Measurements from ENCODE around the gene TTLL10. TPM values are rescaled to one million over a fixed set of nuclear protein-coding genes. Genes with fewer than 3 reads are reported as not detected.

Gene TTLL10
- polyA plus RNA-seq, 1 of the 3 experiments (the other 2 are of a cell fraction), result not detected

DNA sequence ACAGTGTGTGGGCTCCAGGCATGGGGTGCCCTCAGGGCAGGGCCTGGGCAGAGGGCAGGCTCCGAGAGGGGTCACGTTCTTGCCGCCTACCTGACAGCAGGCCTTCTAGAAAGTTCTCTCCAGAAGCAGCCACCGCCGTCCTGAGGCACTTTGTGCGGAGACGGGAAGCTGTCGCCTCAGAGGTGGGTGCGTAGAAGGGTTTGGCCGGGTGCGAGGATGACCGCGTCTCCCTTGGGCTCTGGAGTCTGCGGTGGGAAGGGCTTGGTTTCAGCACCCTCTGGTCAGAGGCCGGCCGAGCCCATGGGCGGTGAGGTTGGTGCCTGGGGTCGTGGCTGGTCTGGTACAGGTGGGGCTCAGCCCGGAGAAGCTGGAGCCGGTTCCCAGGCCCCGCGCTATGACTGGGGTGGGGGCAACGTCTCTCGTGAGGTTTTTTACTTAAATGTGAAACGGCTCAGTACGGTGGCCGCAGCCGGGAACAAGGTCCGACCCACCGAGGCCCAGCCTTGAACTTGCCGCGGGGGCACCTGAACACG is 10.1 kb upstream of the TTLL10 start:
- no peak for DNase-seq
- 90% methylated on average over 9 of the region's 33 CpGs for WGBS (ENCODE audit: low lambda C conversion rate)
- no peak overlapping the region for H3K27ac ChIP-seq (ENCODE audit: low read depth in 2 of 2, low read length in 1 of 2)
- no peaks in the 10 kb centered on the region for H3K4me1 ChIP-seq (ENCODE audit: control insufficient read depth in 1 of 2, insufficient read depth in 2 of 2, low read depth in 1 of 2, low read length in 1 of 2)
- no peaks in the 10 kb centered on the region for H3K79me2 ChIP-seq (ENCODE audit: insufficient read depth)
- no peaks in the 10 kb centered on the region for H3K9me3 ChIP-seq
- H3F3A ChIP-seq (replicated peaks; ENCODE audit: insufficient read depth), result no peaks in the 10 kb centered on the region
- ChIA-PET CTCF (interaction anchor here (1.0 kb wide), 1 partner anchor 42 kb away, joined by 3 read pairs; no protein-coding TSS in a partner anchor), POLR2A (no interaction called here)
- no peak overlapping the region for H3K9ac ChIP-seq
- H3K4me3 ChIP-seq (ENCODE audit: low read depth in 2 of 2, low read length in 1 of 2), result no peak overlapping the region
- no peaks in the 10 kb centered on the region for H3K36me3 ChIP-seq (replicated peaks in 1 of 2; ENCODE audit: control insufficient read depth in 1 of 2, insufficient read depth in 2 of 2, low read length in 1 of 2)
- no peak overlapping the region for H2AFZ ChIP-seq (ENCODE audit: low read depth)
- H3K4me2 ChIP-seq, result no peak overlapping the region
- H3K27me3 ChIP-seq (ENCODE audit: insufficient read depth), result no peaks in the 10 kb centered on the region
- no peaks in the 10 kb centered on the region for H3K9me2 ChIP-seq
- no peaks in the 10 kb centered on the region for H4K20me1 ChIP-seq (ENCODE audit: insufficient read depth)
- TF ChIP-seq POLR2AphosphoS5 (IDR thresholded peaks at IDR 0.05; ENCODE audit: low read depth, low read length), result no peak
- TF ChIP-seq TEAD4 (IDR thresholded peaks at IDR 0.05; ENCODE audit: borderline replicate concordance, insufficient read depth), result no peak
- TF ChIP-seq CHD2 (IDR thresholded peaks at IDR 0.05; ENCODE audit: low read length, partially characterized antibody), result no peak
- no peak for TF ChIP-seq NFIC (IDR thresholded peaks at IDR 0.05; ENCODE audit: borderline replicate concordance)
- TF ChIP-seq MXI1 (IDR thresholded peaks at IDR 0.05; ENCODE audit: low read depth, low read length), result no peak
- TF ChIP-seq USF1 (IDR thresholded peaks at IDR 0.05; ENCODE audit: borderline replicate concordance, low read depth), result no peak
- no peak for TF ChIP-seq TCF12 (IDR thresholded peaks at IDR 0.05)
- TF ChIP-seq FOSL2 (IDR thresholded peaks at IDR 0.05; ENCODE audit: borderline replicate concordance, low read depth), result no peak

GRCh38 chr1:1164361-1164700 is 9.3 kb upstream of the TTLL10 start:
- H3K4me3 ChIP-seq (ENCODE audit: low read depth in 2 of 2, low read length in 1 of 2), result no peak overlapping the region
- no peaks in the 10 kb centered on the region for H3K9me3 ChIP-seq
- no peaks in the 10 kb centered on the region for H3K4me1 ChIP-seq (ENCODE audit: control insufficient read depth in 1 of 2, insufficient read depth in 2 of 2, low read depth in 1 of 2, low read length in 1 of 2)
- no peaks in the 10 kb centered on the region for H4K20me1 ChIP-seq (ENCODE audit: insufficient read depth)
- POLR2A ChIA-PET, result no interaction called here
- no peaks in the 10 kb centered on the region for H3K79me2 ChIP-seq (ENCODE audit: insufficient read depth)
- no peaks in the 10 kb centered on the region for H3K27me3 ChIP-seq (ENCODE audit: insufficient read depth)
- H3K9ac ChIP-seq, result no peak overlapping the region
- DNase-seq, result no peak
- TF ChIP-seq SIN3A (IDR thresholded peaks at IDR 0.05; ENCODE audit: borderline replicate concordance, low read depth, low read length) (no peak), YY1 (IDR thresholded peaks at IDR 0.05; ENCODE audit: low read depth) (no peak), TCF12 (IDR thresholded peaks at IDR 0.05) (no peak), RFX5 (IDR thresholded peaks at IDR 0.05; ENCODE audit: low read length) (no peak), GABPA (IDR thresholded peaks at IDR 0.05; ENCODE audit: low read depth) (no peak), TEAD4 (IDR thresholded peaks at IDR 0.05; ENCODE audit: borderline replicate concordance, insufficient read depth) (no peak), NRF1 (IDR thresholded peaks at IDR 0.05; ENCODE audit: low read depth, low read length) (no peak), EZH2phosphoT487 (IDR thresholded peaks at IDR 0.05; ENCODE audit: borderline replicate concordance, low read depth) (no peak), USF1 (IDR thresholded peaks at IDR 0.05; ENCODE audit: borderline replicate concordance, low read depth) (no peak)
- TF ChIP-seq, protein P1, sequence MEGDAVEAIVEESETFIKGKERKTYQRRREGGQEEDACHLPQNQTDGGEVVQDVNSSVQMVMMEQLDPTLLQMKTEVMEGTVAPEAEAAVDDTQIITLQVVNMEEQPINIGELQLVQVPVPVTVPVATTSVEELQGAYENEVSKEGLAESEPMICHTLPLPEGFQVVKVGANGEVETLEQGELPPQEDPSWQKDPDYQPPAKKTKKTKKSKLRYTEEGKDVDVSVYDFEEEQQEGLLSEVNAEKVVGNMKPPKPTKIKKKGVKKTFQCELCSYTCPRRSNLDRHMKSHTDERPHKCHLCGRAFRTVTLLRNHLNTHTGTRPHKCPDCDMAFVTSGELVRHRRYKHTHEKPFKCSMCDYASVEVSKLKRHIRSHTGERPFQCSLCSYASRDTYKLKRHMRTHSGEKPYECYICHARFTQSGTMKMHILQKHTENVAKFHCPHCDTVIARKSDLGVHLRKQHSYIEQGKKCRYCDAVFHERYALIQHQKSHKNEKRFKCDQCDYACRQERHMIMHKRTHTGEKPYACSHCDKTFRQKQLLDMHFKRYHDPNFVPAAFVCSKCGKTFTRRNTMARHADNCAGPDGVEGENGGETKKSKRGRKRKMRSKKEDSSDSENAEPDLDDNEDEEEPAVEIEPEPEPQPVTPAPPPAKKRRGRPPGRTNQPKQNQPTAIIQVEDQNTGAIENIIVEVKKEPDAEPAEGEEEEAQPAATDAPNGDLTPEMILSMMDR (IDR thresholded peaks at IDR 0.05), result no peak
- H3K9me2 ChIP-seq, result no peaks in the 10 kb centered on the region
- no peaks in the 10 kb centered on the region for H3K36me3 ChIP-seq (replicated peaks in 1 of 2; ENCODE audit: control insufficient read depth in 1 of 2, insufficient read depth in 2 of 2, low read length in 1 of 2)
- CTCF ChIA-PET, result no interaction called here
- no peaks in the 10 kb centered on the region for H3F3A ChIP-seq (replicated peaks; ENCODE audit: insufficient read depth)
- no peak overlapping the region for H3K27ac ChIP-seq (ENCODE audit: low read depth in 2 of 2, low read length in 1 of 2)
- H3K4me2 ChIP-seq, result no peak overlapping the region
- H2AFZ ChIP-seq (ENCODE audit: low read depth), result no peak overlapping the region
- WGBS (ENCODE audit: low lambda C conversion rate), result 81% methylated on average over 8 of the region's 26 CpGs

Measured in SK-N-SH (cell line).